Sigmoid colon (tissue), 7 donors: ENCODE measurements around the gene SDK1. TPM values are rescaled to one million over a fixed set of nuclear protein-coding genes. Genes with fewer than 3 reads are reported as not detected.

ENCODE experiments used
- DNase-seq: peaks from one replicate; pipeline ENCODE4 v3.0.0-alpha.2; 2019
- H3K27ac ChIP-seq, 4 donors: fragments of 200-600 bp; sonication (generic); one replicate each; pipeline ENCODE4 v1.5.1; 2016 to 2019; ENCODE audit warnings: mild to moderate bottlenecking in 1 of 4
- H3K27me3 ChIP-seq, 3 donors: fragments of 200-600 bp; sonication (generic); one replicate each; pipeline ENCODE4 v1.5.1; 2019; ENCODE audit warnings: mild to moderate bottlenecking in 1 of 3
- H3K36me3 ChIP-seq, 4 donors: fragments of 200-600 bp; sonication (generic); one replicate each; pipeline ENCODE4 v1.5.1; 2016 to 2019
- H3K4me1 ChIP-seq, 4 donors: fragments of 200-600 bp; sonication (generic); one replicate each; pipeline ENCODE4 v1.5.1; 2017 to 2019
- H3K4me3 ChIP-seq, 4 donors: fragments of 200-600 bp; sonication (generic); one replicate each; pipeline ENCODE4 v1.5.1; 2017 to 2019; ENCODE audit warnings: mild to moderate bottlenecking in 2 of 4, moderate library complexity in 1 of 4
- H3K9me3 ChIP-seq, 4 donors: fragments of 200-600 bp in 3 of 4; sonication (generic) in 3 of 4; one replicate each; pipeline versions ENCODE4 v1.5.1 to v1.6.1; 2013 to 2019
- EP300 ChIP-seq, 4 donors: sonication (generic); formaldehyde crosslinking; IDR thresholded peaks; one replicate each; pipeline ENCODE4 v1.6.1; 2017; ENCODE audit warnings: antibody characterized with exemption in 4 of 4
- POLR2A ChIP-seq, 2 donors: fragments of 450-650 bp; IDR thresholded peaks; one replicate each; pipeline ENCODE4 v1.6.1; 2016; ENCODE audit warnings: antibody characterized with exemption in 2 of 2, mild to moderate bottlenecking in 2 of 2, moderate library complexity in 2 of 2
- POLR2AphosphoS5 ChIP-seq, 4 donors: sonication (generic); formaldehyde crosslinking; IDR thresholded peaks; one replicate each; pipeline ENCODE4 v1.6.1; 2017; ENCODE audit warnings: antibody characterized with exemption in 4 of 4
- WGBS, 2 donors: extraction: QIAGEN DNeasy Blood & Tissue Kit; methylation state at CpG; one replicate each; pipeline ENCODE4 v1.1.7; 2013; 5-methylcytosine and 5-hydroxymethylcytosine counted together
- intact Hi-C: fragments of 100-400 bp; cut with DNase I; formaldehyde crosslinking; loops from one replicate; pipeline ENCODE4 v1.15.1; 2023
- polyA plus RNA-seq, 3 donors: library from polyadenylated mRNA; stranded (reverse); fragments of 200-250 nt; gene quantifications; one replicate each; pipeline ENCODE4 v1.2.3, GENCODE V29; 2013
- total RNA-seq, 4 donors: library from RNA; depleted of rRNA; stranded (reverse); fragments of >200 nt; gene quantifications; one replicate each; pipeline ENCODE4 v1.1.0, GENCODE V29; 2016
- TF ChIP-seq, protein P1 (sequence below), 4 experiments: fragments of 450-650 bp in 3 of 4; fragments of 200-600 bp in 1 of 4; IDR thresholded peaks; one replicate each; pipeline ENCODE4 v1.5.1; 2016 to 2019; ENCODE audit warnings: antibody characterized with exemption in 4 of 4, mild to moderate bottlenecking in 3 of 4, moderate library complexity in 2 of 4
- donor health status: healthy with polysubstance abuse.
- donor health status: Bipolar disorder and iron deficiency.
- donor health status: healthy.

Gene SDK1
- total and polyA plus RNA-seq, 7 donors, result under 0.01 to 23.0 (median 10.0) TPM; not detected in 1

GRCh38 chr7:3504384-3504783 is 203.3 kb downstream of the SDK1 start:
- no peak overlapping the region for H3K4me3 ChIP-seq
- no peak for DNase-seq
- no peak overlapping the region for H3K27ac ChIP-seq
- intact Hi-C loops, result no loop called here
- TF ChIP-seq POLR2AphosphoS5 (IDR thresholded peaks at IDR 0.05), result no peak
- TF ChIP-seq, protein P1, sequence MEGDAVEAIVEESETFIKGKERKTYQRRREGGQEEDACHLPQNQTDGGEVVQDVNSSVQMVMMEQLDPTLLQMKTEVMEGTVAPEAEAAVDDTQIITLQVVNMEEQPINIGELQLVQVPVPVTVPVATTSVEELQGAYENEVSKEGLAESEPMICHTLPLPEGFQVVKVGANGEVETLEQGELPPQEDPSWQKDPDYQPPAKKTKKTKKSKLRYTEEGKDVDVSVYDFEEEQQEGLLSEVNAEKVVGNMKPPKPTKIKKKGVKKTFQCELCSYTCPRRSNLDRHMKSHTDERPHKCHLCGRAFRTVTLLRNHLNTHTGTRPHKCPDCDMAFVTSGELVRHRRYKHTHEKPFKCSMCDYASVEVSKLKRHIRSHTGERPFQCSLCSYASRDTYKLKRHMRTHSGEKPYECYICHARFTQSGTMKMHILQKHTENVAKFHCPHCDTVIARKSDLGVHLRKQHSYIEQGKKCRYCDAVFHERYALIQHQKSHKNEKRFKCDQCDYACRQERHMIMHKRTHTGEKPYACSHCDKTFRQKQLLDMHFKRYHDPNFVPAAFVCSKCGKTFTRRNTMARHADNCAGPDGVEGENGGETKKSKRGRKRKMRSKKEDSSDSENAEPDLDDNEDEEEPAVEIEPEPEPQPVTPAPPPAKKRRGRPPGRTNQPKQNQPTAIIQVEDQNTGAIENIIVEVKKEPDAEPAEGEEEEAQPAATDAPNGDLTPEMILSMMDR (IDR thresholded peaks at IDR 0.05), result no peak
- TF ChIP-seq EP300 (IDR thresholded peaks at IDR 0.05), result no peak
- TF ChIP-seq POLR2A (IDR thresholded peaks at IDR 0.05), result no peak
- no peaks in the 10 kb centered on the region for H3K27me3 ChIP-seq
- H3K4me1 ChIP-seq, result no peaks in the 10 kb centered on the region
- no peaks in the 10 kb centered on the region for H3K36me3 ChIP-seq
- peaks cover 0 to 8% (median 4%) of the 10 kb centered on the region in 4 donors for H3K9me3 ChIP-seq
- 95% methylated on average over 1 of the region's 1 CpG for WGBS, 2 donors

- no peak overlapping the region for H3K27ac ChIP-seq
- intact Hi-C loops, result no loop called here
- H3K4me1 ChIP-seq, result no peaks in the 10 kb centered on the region
- no peaks in the 10 kb centered on the region for H3K27me3 ChIP-seq
- 80 to 83% methylated on average over 11 of the region's 11 CpGs for WGBS, 2 donors
- no peaks in the 10 kb centered on the region for H3K9me3 ChIP-seq
- H3K36me3 ChIP-seq, result no peaks in the 10 kb centered on the region
- no peak overlapping the region for H3K4me3 ChIP-seq
- no peak for TF ChIP-seq POLR2A (IDR thresholded peaks at IDR 0.05)
- TF ChIP-seq EP300 (IDR thresholded peaks at IDR 0.05), result no peak
- no peak for TF ChIP-seq POLR2AphosphoS5 (IDR thresholded peaks at IDR 0.05)
- TF ChIP-seq, protein P1 (IDR thresholded peaks at IDR 0.05), result no peak
- DNase-seq, result no peak
Measured at GRCh38 chr7:3510101-3511020, 209.3 kb downstream of the SDK1 start.

DNA sequence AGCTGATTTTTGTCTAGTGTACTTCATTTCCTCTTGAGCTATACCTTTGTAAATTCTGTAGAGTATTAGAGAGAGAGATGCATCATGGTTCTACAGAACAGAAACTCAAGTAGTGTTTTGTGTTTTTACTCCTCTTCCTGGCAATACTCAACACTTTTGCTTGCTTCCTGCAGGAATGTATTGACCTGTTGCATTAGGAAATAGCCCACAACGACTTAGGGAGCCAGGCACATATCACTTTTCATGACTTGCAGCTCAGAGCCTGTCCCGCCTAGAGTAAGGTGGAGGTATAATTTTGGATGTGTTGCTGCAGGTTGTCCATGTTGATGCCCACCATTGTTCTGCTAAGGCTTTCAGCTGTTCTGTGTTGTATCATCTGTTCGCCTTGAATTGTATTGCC is 216.3 kb downstream of the SDK1 start:
- Histone ChIP-seq H3K27me3 (no peaks in the 10 kb centered on the region), H3K4me3 (no peak overlapping the region), H3K9me3 (no peaks in the 10 kb centered on the region), H3K27ac (no peak overlapping the region), H3K36me3 (no peaks in the 10 kb centered on the region), H3K4me1 (peaks cover 0 to 20% (median 2%) of the 10 kb centered on the region in 4 donors)
- WGBS, 2 donors, result 80 to 81% methylated on average over 3 of the region's 3 CpGs
- DNase-seq, result no peak
- TF ChIP-seq EP300 (IDR thresholded peaks at IDR 0.05) (no peak), POLR2AphosphoS5 (IDR thresholded peaks at IDR 0.05) (no peak), POLR2A (IDR thresholded peaks at IDR 0.05) (no peak)
- TF ChIP-seq, protein P1 (IDR thresholded peaks at IDR 0.05), result no peak
- intact Hi-C loops, result no loop called here

GRCh38 chr7:3518546-3518945 is 217.5 kb downstream of the SDK1 start:
- H3K36me3 ChIP-seq, result no peaks in the 10 kb centered on the region
- no peak overlapping the region for H3K4me3 ChIP-seq
- intact Hi-C loops, result no loop called here
- DNase-seq, result no peak
- no peaks in the 10 kb centered on the region for H3K27me3 ChIP-seq
- peaks cover 0 to 20% (median 2%) of the 10 kb centered on the region in 4 donors for H3K4me1 ChIP-seq
- 77 to 85% methylated on average over 1 of the region's 1 CpG for WGBS, 2 donors
- no peak for TF ChIP-seq EP300 (IDR thresholded peaks at IDR 0.05)
- no peak for TF ChIP-seq POLR2AphosphoS5 (IDR thresholded peaks at IDR 0.05)
- TF ChIP-seq, protein P1 (IDR thresholded peaks at IDR 0.05), result no peak
- TF ChIP-seq POLR2A (IDR thresholded peaks at IDR 0.05), result no peak
- H3K27ac ChIP-seq, result no peak overlapping the region
- no peaks in the 10 kb centered on the region for H3K9me3 ChIP-seq
